IMR-90 (cell line): ENCODE data around the gene TNS3. TPM values are rescaled to one million over a fixed set of nuclear protein-coding genes. Genes with fewer than 3 reads are reported as not detected.

Experiments used
- ATAC-seq: fragments of 200-7000 bp; cut with Tn5 transposase; 2 replicates; pipeline ENCODE4 v1.9.1; 2020; ENCODE audit warnings: low read depth, mild to moderate bottlenecking, moderate library complexity
- BruUV-seq: library from RNA; stranded (reverse); fragments of 400-500 nt; replicated peaks from 2 replicates; lab custom pipeline; 2021; lab: Mats Ljungman, UMichigan
- CTCF ChIA-PET: fragments of 300-600 bp; formaldehyde crosslinking; extraction: SDS; loops from one replicate; lab custom pipeline; 2021; ENCODE audit warnings: antibody characterized with exemption; lab: Yijun Ruan, JAX
- POLR2A ChIA-PET: fragments of 300-600 bp; sonication (Branson Sonifier 250); formaldehyde crosslinking; loops from one replicate; lab custom pipeline; 2022; ENCODE audit warnings: antibody characterized with exemption; ENCODE audit not compliant: unreplicated experiment; lab: Charles Lee
- DNase-seq: peaks from one replicate; pipeline ENCODE4 v3.0.0; 2013
- H2AFZ ChIP-seq: replicated peaks from 2 replicates; pipeline ENCODE3; 2013; ENCODE audit warnings: low read length, mild to moderate bottlenecking; ENCODE audit not compliant: poor library complexity
- H2AK5ac ChIP-seq: 2 replicates; pipeline ENCODE4 v1.6.1; 2013; ENCODE audit warnings: low read depth, low read length, inconsistent platforms
- H2AK9ac ChIP-seq: replicated peaks from 2 replicates; pipeline ENCODE3; 2013; ENCODE audit warnings: mild to moderate bottlenecking, low read depth, low read length, moderate library complexity; ENCODE audit not compliant: poor library complexity
- H2BK120ac ChIP-seq: 2 replicates; pipeline ENCODE4 v1.6.1; 2013; ENCODE audit warnings: low read depth, low read length, inconsistent platforms
- H2BK15ac ChIP-seq: 3 replicates; pipeline ENCODE4 v1.6.1; 2013; ENCODE audit warnings: low read depth, low read length, inconsistent platforms
- H2BK20ac ChIP-seq: 2 replicates; pipeline ENCODE4 v1.6.1; 2013; ENCODE audit warnings: low read depth, mild to moderate bottlenecking, inconsistent platforms, low read length, moderate library complexity
- H2BK5ac ChIP-seq: 2 replicates; pipeline ENCODE4 v1.6.1; 2013; ENCODE audit warnings: mild to moderate bottlenecking, low read depth, low read length, inconsistent platforms; ENCODE audit not compliant: poor library complexity, severe bottlenecking
- H3K14ac ChIP-seq: replicated peaks from 2 replicates; pipeline ENCODE4 v1.6.1; 2013; ENCODE audit warnings: low read depth, low read length, inconsistent platforms
- H3K18ac ChIP-seq: 2 replicates; pipeline ENCODE4 v1.6.1; 2013; ENCODE audit warnings: low read depth, low read length, control low read depth
- H3K23ac ChIP-seq: 2 replicates; pipeline ENCODE4 v1.6.1; 2013; ENCODE audit warnings: low read depth, low read length, inconsistent platforms
- H3K27ac ChIP-seq: 2 replicates; pipeline ENCODE4 v1.5.1; 2013; ENCODE audit warnings: mild to moderate bottlenecking, control low read depth, low read length; ENCODE audit not compliant: insufficient read depth
- H3K27me3 ChIP-seq: 2 replicates; pipeline ENCODE4 v1.6.1; 2013; ENCODE audit warnings: low read length; ENCODE audit not compliant: control insufficient read depth, insufficient read depth
- H3K36me3 ChIP-seq: 2 replicates; pipeline ENCODE4 v1.6.1; 2013; ENCODE audit warnings: low read length, mixed read lengths; ENCODE audit not compliant: control insufficient read depth, insufficient read depth
- H3K4ac ChIP-seq: 2 replicates; pipeline ENCODE4 v1.6.1; 2013; ENCODE audit warnings: low read depth, low read length, inconsistent platforms
- H3K4me1 ChIP-seq: 2 replicates; pipeline ENCODE4 v1.6.1; 2013; ENCODE audit warnings: low read length, mixed read lengths; ENCODE audit not compliant: control insufficient read depth, insufficient read depth
- H3K4me2 ChIP-seq: 2 replicates; pipeline ENCODE4 v1.6.1; 2013; ENCODE audit warnings: low read depth, mild to moderate bottlenecking, control low read depth, low read length, moderate library complexity
- H3K4me3 ChIP-seq: 2 replicates; pipeline ENCODE4 v1.5.1; 2013; ENCODE audit warnings: low read depth, mild to moderate bottlenecking, control low read depth, low read length, moderate library complexity; ENCODE audit not compliant: insufficient read depth
- H3K56ac ChIP-seq: 2 replicates; pipeline ENCODE4 v1.6.1; 2013; ENCODE audit warnings: low read length, inconsistent platforms; ENCODE audit not compliant: insufficient read depth; ENCODE audit errors: extremely low read depth
- H3K79me1 ChIP-seq, 2 experiments: 2 replicates each; pipeline ENCODE4 v1.6.1; 2013; ENCODE audit warnings: low read length in 2 of 2, inconsistent platforms in 1 of 2, low read depth in 1 of 2
- H3K9ac ChIP-seq: 2 replicates; pipeline ENCODE4 v1.6.1; 2013; ENCODE audit warnings: low read depth, low read length, control low read depth
- H3K9me1 ChIP-seq: 2 replicates; pipeline ENCODE4 v1.6.1; 2013; ENCODE audit warnings: low read length, inconsistent platforms; ENCODE audit not compliant: insufficient read depth
- H3K9me3 ChIP-seq: 2 replicates; pipeline ENCODE4 v1.6.1; 2013; ENCODE audit warnings: low read length; ENCODE audit not compliant: control insufficient read depth, insufficient read depth
- H4K20me1 ChIP-seq: 2 replicates; pipeline ENCODE4 v1.6.1; 2013; ENCODE audit warnings: low read length, inconsistent platforms; ENCODE audit not compliant: insufficient read depth
- H4K5ac ChIP-seq: 2 replicates; pipeline ENCODE4 v1.6.1; 2013; ENCODE audit warnings: mild to moderate bottlenecking, low read depth, low read length, control low read depth
- H4K8ac ChIP-seq, 2 experiments: 2 replicates each; pipeline ENCODE4 v1.6.1; 2013; ENCODE audit warnings: low read depth in 2 of 2, low read length in 2 of 2, control low read depth in 1 of 2, inconsistent platforms in 1 of 2
- H4K91ac ChIP-seq: 2 replicates; pipeline ENCODE4 v1.6.1; 2013; ENCODE audit warnings: low read depth, low read length, inconsistent platforms; ENCODE audit not compliant: insufficient read depth
- CEBPB ChIP-seq: IDR thresholded peaks from 2 replicates; pipeline ENCODE4 v1.6.1; 2012; ENCODE audit warnings: low read depth, low read length, improper control_type of control experiment
- CHD1 ChIP-seq: IDR thresholded peaks from 2 replicates; pipeline ENCODE4 v1.6.1; 2012; ENCODE audit warnings: low read depth, low read length, improper control_type of control experiment
- FOS ChIP-seq: fragments of 150-350 bp; IDR thresholded peaks from 2 replicates; pipeline ENCODE4 v1.6.1; 2016; ENCODE audit warnings: low read depth, low read length
- MAFK ChIP-seq: IDR thresholded peaks from 2 replicates; pipeline ENCODE4 v1.6.1; 2012; ENCODE audit warnings: low read depth, low read length, improper control_type of control experiment
- MXI1 ChIP-seq: IDR thresholded peaks from 2 replicates; pipeline ENCODE4 v1.6.1; 2012; ENCODE audit warnings: low read depth, mild to moderate bottlenecking, low read length, moderate library complexity, borderline replicate concordance
- NFE2L2 ChIP-seq: fragments of 150-350 bp; IDR thresholded peaks from 2 replicates; pipeline ENCODE4 v1.6.1; 2016; ENCODE audit warnings: low read depth, mild to moderate bottlenecking, low read length
- POLR2A ChIP-seq: IDR thresholded peaks from 2 replicates; pipeline ENCODE4 v1.6.1; 2012; ENCODE audit warnings: mild to moderate bottlenecking, low read depth, low read length
- RCOR1 ChIP-seq: IDR thresholded peaks from 2 replicates; pipeline ENCODE4 v1.6.1; 2012; ENCODE audit warnings: mild to moderate bottlenecking, low read length, improper control_type of control experiment; ENCODE audit not compliant: insufficient replicate concordance
- SMC3 ChIP-seq: fragments of 150-350 bp; IDR thresholded peaks from 2 replicates; pipeline ENCODE4 v1.6.1; 2016; ENCODE audit warnings: low read depth, mild to moderate bottlenecking, antibody characterized with exemption, low read length, moderate library complexity
- WGBS, 2 experiments: methylation state at CpG; one replicate each; pipeline versions ENCODE4 v1.1.5 to v1.1.7; 2013; ENCODE audit warnings: missing lambda C conversion rate in 2 of 2; ENCODE audit not compliant: insufficient read length in 1 of 2; ENCODE audit errors: extremely low coverage in 2 of 2; 5-methylcytosine and 5-hydroxymethylcytosine counted together
- dilution Hi-C: fragments of 300-500 bp; cut with HindIII; formaldehyde crosslinking; loops from one replicate; pipeline ENCODE4 v1.14.3; 2018; ENCODE audit warnings: low sequenced_read_pairs; ENCODE audit not compliant: unreplicated experiment
- in situ Hi-C: fragments of 300-500 bp; cut with MboI; formaldehyde crosslinking; loops from 3 replicates; pipeline ENCODE4 v1.14.3; 2019; ENCODE audit warnings: low sequenced_read_pairs, inconsistent platforms, mixed read lengths
- intact Hi-C: fragments of 100-400 bp; cut with micrococcal nuclease; formaldehyde crosslinking; loops from 2 replicates; pipeline ENCODE4 v1.10.0; 2022
- polyA plus RNA-seq, 3 experiments: library from polyadenylated mRNA; depleted of rRNA; stranded (reverse); fragments of >200 nt; gene quantifications; 2 replicates each; pipeline ENCODE4 v1.2.3, GENCODE V29; 2012; ENCODE audit warnings: low replicate concordance in 1 of 3
- total RNA-seq: library from RNA; depleted of rRNA; stranded (reverse); fragments of >200 nt; gene quantifications from 2 replicates; pipeline ENCODE4 v1.2.3, GENCODE V29; 2012

The TNS3 gene
- total and polyA plus RNA-seq, 2 of the 4 experiments (the other 2 are of a cell fraction), result 64.3 to 79.2 TPM

GRCh38 chr7:47601881-47602249 is 20.0 kb upstream of the TNS3 start:
- POLR2A ChIA-PET, result interaction anchor here (0.5 to 1.3 kb wide), 2 partner anchors 30 to 31 kb away, joined by 5 to 6 read pairs; no protein-coding TSS in a partner anchor
- CTCF ChIA-PET, result interaction anchor here (1.5 to 2.0 kb wide), 2 partner anchors 12 to 336 kb away, joined by 5 to 6 read pairs; no protein-coding TSS in a partner anchor
- BruUV-seq, result no TSS peak

More at GRCh38 chr7:47601881-47602249, 20.0 kb upstream of the TNS3 start:
- peaks cover 11% of the 10 kb centered on the region for H3K9me3 ChIP-seq
- peak overlapping the region; percentile 88; the same call in 1 of the 2 replicates for H3K56ac ChIP-seq
- H3K4me1 ChIP-seq, result peaks cover 39% of the 10 kb centered on the region
- peak overlapping the region; percentile 86 for H4K5ac ChIP-seq
- no peak for TF ChIP-seq RCOR1
- TF ChIP-seq MAFK, result no peak
- no peak for TF ChIP-seq POLR2A
- TF ChIP-seq NFE2L2, result no peak
- no peak for TF ChIP-seq SMC3
- TF ChIP-seq CEBPB, result no peak
- TF ChIP-seq FOS, result no peak
- TF ChIP-seq CHD1, result no peak
- TF ChIP-seq MXI1, result no peak
- peak overlapping the region; percentile 86 for H3K23ac ChIP-seq
- no peak overlapping the region for H3K4me3 ChIP-seq
- peak overlapping the region; percentile 93 for H2AK5ac ChIP-seq
- H3K4me2 ChIP-seq, result peak overlapping the region; percentile 23; the same call in 1 of the 2 replicates
- H2BK20ac ChIP-seq, result peak overlapping the region; percentile 100
- H3K27me3 ChIP-seq, result no peaks in the 10 kb centered on the region
- H4K91ac ChIP-seq, result peak overlapping the region; percentile 97
- peak overlapping the region; percentile 73 for H3K27ac ChIP-seq
- H4K20me1 ChIP-seq, result no peaks in the 10 kb centered on the region
- H2BK120ac ChIP-seq, result peak overlapping the region; percentile 99
- peak overlapping the region; percentile 48 to 97 for H4K8ac ChIP-seq
- peak overlapping the region; percentile 91 for H3K18ac ChIP-seq
- intact Hi-C loops (loop anchor here (5.0 kb wide), 1 partner anchor 185 kb away; no protein-coding TSS in a partner anchor), dilution Hi-C loops (no loop called here), in situ Hi-C loops (no loop called here)
- peak overlapping the region; percentile 93 for H2AK9ac ChIP-seq
- peak overlapping the region; percentile 86 for H3K14ac ChIP-seq
- no peaks in the 10 kb centered on the region for H3K36me3 ChIP-seq
- peak overlapping the region; percentile 81 for H2BK15ac ChIP-seq
- peak overlapping the region; percentile 98 for H2BK5ac ChIP-seq
- peaks cover 0 to 17% of the 10 kb centered on the region in 2 experiments; a peak in 1 of 4 replicates for H3K79me1 ChIP-seq
- peak overlapping the region; percentile 59 for H2AFZ ChIP-seq
- H3K9ac ChIP-seq, result peak overlapping the region; percentile 15
- WGBS, 2 experiments, result no CpG with 5 or more reads among the region's 2 CpGs
- H3K4ac ChIP-seq, result peak overlapping the region; percentile 98
- ATAC-seq (no peak), DNase-seq (no peak)
- H3K9me1 ChIP-seq, result peaks cover 27% of the 10 kb centered on the region
